ENCODE measurements around the gene FOXP1.

GRCh38 chr3:71154846-71155245 lies 428.7 kb downstream of the FOXP1 start:
- TF ChIP-seq POLR2A (IDR thresholded peaks at IDR 0.05): no peak
- TF ChIP-seq CTCF (IDR thresholded peaks at IDR 0.05): no peak
- no peak for TF ChIP-seq POLR2AphosphoS5 (IDR thresholded peaks at IDR 0.05)
